HG03196 (cell line): ENCODE data around the gene CMTM5.

Experiments used
- ATAC-seq: cut with Tn5 transposase; IDR thresholded peaks from one replicate; pipeline ENCODE4 v1.9.1; 2021; ENCODE audit not compliant: unreplicated experiment

The CMTM5 gene

GRCh38 chr14:23376482-23377197 lies at the start of gene CMTM5:
CMTM5 (plus strand) TSS chr14:23377046; CDS start chr14:23377252, 206 bp downstream.
- ATAC-seq, result no peak

- no peak for ATAC-seq
Observed at GRCh38 chr14:23327947-23328744, 48.7 kb upstream of the CMTM5 start.

- no peak for ATAC-seq
Observed at GRCh38 chr14:23335623-23336022, 41.2 kb upstream of the CMTM5 start.

- ATAC-seq, result no peak
Observed at GRCh38 chr14:23339506-23340268, 37.2 kb upstream of the CMTM5 start.

- no peak for ATAC-seq
Observed at GRCh38 chr14:23344481-23344880, 32.4 kb upstream of the CMTM5 start.

- ATAC-seq, result no peak
Observed at GRCh38 chr14:23345987-23346692, 30.7 kb upstream of the CMTM5 start.

GRCh38 chr14:23346693-23347405 lies 30.0 kb upstream of the CMTM5 start:
- ATAC-seq, result no peak

GRCh38 chr14:23347406-23348296 lies 29.2 kb upstream of the CMTM5 start:
- no peak for ATAC-seq

GRCh38 chr14:23348297-23348655 lies 28.6 kb upstream of the CMTM5 start:
- ATAC-seq, result no peak

GRCh38 chr14:23349156-23349845 lies 27.5 kb upstream of the CMTM5 start:
- ATAC-seq, result no peak

- no peak for ATAC-seq
Observed at GRCh38 chr14:23351681-23352505, 25.0 kb upstream of the CMTM5 start.

- no peak for ATAC-seq
Observed at GRCh38 chr14:23352506-23353432, 24.1 kb upstream of the CMTM5 start, which contains the start of gene SLC22A17. SLC22A17 (minus strand) TSS chr14:23352887.

GRCh38 chr14:23353433-23353780 lies 23.4 kb upstream of the CMTM5 start:
- ATAC-seq, result no peak

- ATAC-seq, result no peak
Observed at GRCh38 chr14:23354990-23355389, 21.9 kb upstream of the CMTM5 start.

GRCh38 chr14:23355871-23356435 lies 20.9 kb upstream of the CMTM5 start:
- no peak for ATAC-seq

- ATAC-seq, result no peak
Observed at GRCh38 chr14:23356662-23357061, 20.2 kb upstream of the CMTM5 start.

- no peak for ATAC-seq
Observed at GRCh38 chr14:23357261-23357660, 19.6 kb upstream of the CMTM5 start.
